Right lobe of liver (tissue), 4 donors: ENCODE results near the gene SMOC1.

Experiments used
- CTCF ChIP-seq, 4 donors: fragments of 200-600 bp in 3 of 4; fragments of 450-650 bp in 1 of 4; IDR thresholded peaks; one replicate each; pipeline versions ENCODE4 v1.5.1 to v1.8.0; 2016 to 2022; ENCODE audit warnings: antibody characterized with exemption in 4 of 4, mild to moderate bottlenecking in 2 of 4
- POLR2A ChIP-seq: fragments of 450-650 bp; IDR thresholded peaks from one replicate; pipeline ENCODE4 v1.6.1; 2017; ENCODE audit warnings: antibody characterized with exemption, mild to moderate bottlenecking
- donor health status: DM: no; HTN: no; CAD: no.
- donor health status: DM: no; HTN: no; CAD: no.
- donor health status: DM: no; HTN: yes; CAD: no.

GRCh38 chr14:69945912-69946311 lies 66.7 kb downstream of the SMOC1 start:
- TF ChIP-seq POLR2A (no peak), CTCF (IDR thresholded peaks at IDR 0.05) (no peak)
